ENCODE measurements around the gene ADD1. TPM values are rescaled to one million over a fixed set of nuclear protein-coding genes. Genes with fewer than 3 reads are reported as not detected.

The ADD1 gene
- total RNA-seq, 2 experiments from 2014 or later = 266 to 277 TPM

DNA sequence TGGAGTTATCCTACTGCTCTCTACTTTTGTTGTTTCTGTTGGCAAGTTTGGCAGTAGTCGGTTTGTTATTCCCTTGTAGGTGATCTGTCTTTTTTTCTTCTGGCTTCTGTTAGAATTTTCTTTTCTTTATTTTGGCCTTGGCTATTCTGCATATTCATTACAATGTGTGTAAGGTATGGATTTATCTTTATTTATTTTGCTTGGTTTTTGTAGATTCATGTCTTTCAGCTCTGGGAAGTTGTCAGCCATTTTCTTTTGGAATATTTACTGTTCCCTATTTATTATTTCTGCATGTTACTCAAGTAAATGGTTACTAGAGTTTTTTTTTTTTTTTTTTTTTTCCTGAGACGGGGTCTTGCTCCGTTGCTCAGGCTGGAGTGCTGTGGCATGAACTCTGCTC is 12.6 kb downstream of the ADD1 start:
- peaks cover 63% of the 10 kb centered on the region for H3K4me1 Mint-ChIP-seq
- ChIA-PET POLR2A (no interaction called here), CTCF (no interaction called here)
- no peak overlapping the region for H3K4me3 Mint-ChIP-seq
- no peaks in the 10 kb centered on the region for H3K9me3 Mint-ChIP-seq
- H3K27me3 Mint-ChIP-seq = no peaks in the 10 kb centered on the region
- H3K27ac Mint-ChIP-seq = no peak overlapping the region
- DNase-seq = no peak
- peaks cover 57% of the 10 kb centered on the region for H3K36me3 Mint-ChIP-seq (ENCODE audit: low read depth)

DNA sequence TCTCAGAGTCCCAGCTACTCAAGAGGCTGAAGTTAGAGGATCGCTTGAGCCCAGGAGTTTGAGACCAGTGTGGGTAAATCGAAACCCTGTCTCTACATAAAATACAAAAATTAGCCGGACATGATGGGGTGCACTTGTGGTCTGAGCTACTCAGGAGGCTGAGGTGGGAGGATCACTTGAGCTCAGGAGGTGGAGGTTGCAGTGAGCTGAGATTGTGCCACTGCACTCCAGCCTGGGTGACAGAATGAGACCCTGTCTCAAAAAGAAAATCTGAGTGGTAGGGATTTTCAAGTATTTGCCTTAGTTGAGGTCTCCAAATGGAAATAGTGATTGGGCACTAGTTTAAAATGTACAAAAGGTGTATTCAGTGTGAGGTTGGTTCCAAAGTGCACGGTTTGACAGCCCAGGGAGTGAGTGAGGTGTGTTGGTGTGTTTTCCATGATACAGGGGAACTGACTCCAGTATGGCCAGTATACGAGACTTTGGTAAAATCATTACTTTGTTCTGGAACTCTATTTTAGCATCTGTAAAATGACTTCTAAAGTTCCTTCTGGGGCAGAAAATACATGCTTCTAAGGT is 13.8 kb downstream of the ADD1 start:
- Mint-ChIP-seq H3K27ac (no peak overlapping the region), H3K9me3 (no peaks in the 10 kb centered on the region), H3K4me3 (no peak overlapping the region), H3K27me3 (no peaks in the 10 kb centered on the region), H3K4me1 (peaks cover 62% of the 10 kb centered on the region), H3K36me3 (ENCODE audit: low read depth) (peaks cover 60% of the 10 kb centered on the region)
- no peak for DNase-seq
- CTCF ChIA-PET = no interaction called here
- POLR2A ChIA-PET = no interaction called here

DNA sequence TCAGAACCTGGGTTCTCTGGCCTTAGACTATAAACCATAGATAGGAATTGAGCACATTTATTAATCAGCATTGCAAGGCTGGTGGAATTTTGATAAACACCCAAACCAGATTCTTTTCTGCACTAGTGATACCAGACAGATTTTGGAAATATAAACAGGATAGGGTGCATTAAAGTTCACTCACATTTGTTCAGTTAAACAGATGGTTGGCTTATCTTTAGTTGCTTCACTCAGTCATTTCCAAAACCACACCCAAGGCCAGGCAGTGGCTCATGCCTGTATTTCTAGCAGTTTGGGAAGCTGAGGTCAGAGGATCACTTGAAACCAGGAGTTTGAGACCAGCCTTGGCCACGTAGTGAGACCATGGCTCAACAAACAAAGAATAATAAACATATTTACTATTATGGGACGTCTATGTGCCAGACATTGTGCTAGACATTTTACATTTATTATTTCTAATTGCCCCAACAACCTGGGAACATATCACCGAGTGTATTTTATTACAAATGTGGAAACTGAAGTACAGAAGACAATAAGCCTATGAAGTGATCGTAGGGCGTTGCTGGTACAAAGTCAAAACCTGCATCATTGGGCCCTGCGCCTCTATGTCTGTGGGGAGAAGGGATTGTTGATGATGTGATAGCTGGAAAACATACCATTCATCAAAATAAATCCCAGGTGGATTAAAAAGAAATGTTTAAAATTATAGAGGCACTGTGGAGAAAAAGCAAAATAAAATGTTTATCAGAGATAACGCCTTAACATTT is 15.0 kb downstream of the ADD1 start:
- POLR2A ChIA-PET = no interaction called here
- no peaks in the 10 kb centered on the region for H3K27me3 Mint-ChIP-seq
- no peak overlapping the region for H3K27ac Mint-ChIP-seq
- no peaks in the 10 kb centered on the region for H3K9me3 Mint-ChIP-seq
- no peak for DNase-seq
- H3K4me3 Mint-ChIP-seq = no peak overlapping the region
- peaks cover 60% of the 10 kb centered on the region for H3K36me3 Mint-ChIP-seq (ENCODE audit: low read depth)
- H3K4me1 Mint-ChIP-seq = peaks cover 59% of the 10 kb centered on the region
- CTCF ChIA-PET = no interaction called here

DNA sequence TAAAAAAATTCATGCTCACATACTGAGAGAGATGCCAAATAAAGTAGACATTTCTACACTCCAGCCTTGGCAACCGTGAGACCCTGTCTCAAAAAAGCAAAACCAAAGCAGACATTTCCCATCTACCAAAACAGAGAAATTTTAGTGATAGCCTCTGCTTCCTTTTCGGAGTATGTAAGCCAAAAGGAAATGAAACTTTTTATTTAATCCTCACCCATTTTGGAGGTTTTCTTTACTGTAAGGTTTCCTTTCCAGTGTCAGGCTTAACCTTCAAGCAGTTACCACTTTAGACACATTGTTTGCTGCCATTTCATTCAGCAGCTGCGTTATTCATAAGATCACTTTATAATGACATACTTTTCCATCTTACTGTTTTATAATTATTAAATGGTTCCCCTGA is 15.9 kb downstream of the ADD1 start:
- no peak for DNase-seq
- ChIA-PET CTCF (interaction anchor here (0.6 kb wide), 1 partner anchor 307 kb away, joined by 6 read pairs; no protein-coding TSS in a partner anchor), POLR2A (interaction anchor here (1.5 kb wide), 1 partner anchor 21 kb away, joined by 4 read pairs; no protein-coding TSS in a partner anchor)
- peak overlapping the region; percentile 23 for H3K27ac Mint-ChIP-seq
- H3K4me1 Mint-ChIP-seq = peaks cover 59% of the 10 kb centered on the region
- no peaks in the 10 kb centered on the region for H3K27me3 Mint-ChIP-seq
- no peaks in the 10 kb centered on the region for H3K9me3 Mint-ChIP-seq
- H3K4me3 Mint-ChIP-seq = no peak overlapping the region
- peaks cover 51% of the 10 kb centered on the region for H3K36me3 Mint-ChIP-seq (ENCODE audit: low read depth)

DNA sequence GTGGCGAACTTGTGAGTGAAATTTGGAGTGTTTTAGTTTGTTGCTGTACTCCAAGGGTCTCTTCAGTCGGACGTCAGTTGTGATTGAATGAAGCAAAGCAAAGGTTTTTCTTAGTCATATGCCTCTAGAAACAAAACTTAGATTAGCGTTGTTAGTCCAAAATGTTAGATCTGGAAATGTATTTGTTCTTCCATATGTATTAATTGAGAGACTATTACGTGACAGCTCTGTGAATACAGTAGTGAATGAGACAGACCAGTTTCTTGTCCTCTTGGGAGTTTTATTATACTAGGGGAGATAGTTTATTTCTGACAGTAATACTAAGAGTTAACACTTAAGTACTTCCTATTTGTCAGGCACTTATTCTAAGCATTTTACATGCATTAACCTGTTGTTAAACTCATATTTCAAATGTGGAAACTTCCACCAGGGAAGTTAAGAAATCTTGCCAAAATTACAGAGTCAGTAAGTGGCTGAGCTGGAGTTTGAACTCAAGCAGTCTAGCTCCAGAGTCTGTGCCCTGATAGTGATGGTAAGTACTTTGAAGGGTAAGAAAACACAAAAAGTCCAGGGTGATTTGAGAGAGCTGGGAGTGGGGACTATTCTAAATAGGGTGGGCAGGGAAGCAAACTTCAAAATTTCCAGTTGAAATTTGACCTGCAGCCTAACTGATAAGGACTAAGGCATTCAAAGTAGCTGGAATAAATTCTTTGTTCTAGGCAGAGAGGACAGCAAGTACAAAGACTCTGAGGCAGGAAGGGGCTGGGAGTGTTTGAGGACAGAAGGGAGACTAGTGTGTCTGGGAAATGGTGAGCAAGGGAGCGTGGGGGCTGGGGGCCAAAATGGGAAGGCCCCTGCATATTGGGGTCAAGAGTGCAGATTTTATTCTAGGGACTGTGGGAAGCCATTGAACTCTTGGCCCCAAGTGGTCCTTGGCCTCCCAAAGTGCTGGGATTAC is 17.0 kb downstream of the ADD1 start:
- no peak overlapping the region for H3K4me3 Mint-ChIP-seq
- CTCF ChIA-PET = no interaction called here
- peaks cover 62% of the 10 kb centered on the region for H3K4me1 Mint-ChIP-seq
- H3K27ac Mint-ChIP-seq = no peak overlapping the region
- H3K27me3 Mint-ChIP-seq = no peaks in the 10 kb centered on the region
- DNase-seq = no peak
- peaks cover 44% of the 10 kb centered on the region for H3K36me3 Mint-ChIP-seq (ENCODE audit: low read depth)
- H3K9me3 Mint-ChIP-seq = no peaks in the 10 kb centered on the region
- POLR2A ChIA-PET = interaction anchor here (1.3 to 1.9 kb wide), 4 partner anchors 17 to 48 kb away, joined by 3 to 5 read pairs (median 4); no protein-coding TSS in a partner anchor

DNA sequence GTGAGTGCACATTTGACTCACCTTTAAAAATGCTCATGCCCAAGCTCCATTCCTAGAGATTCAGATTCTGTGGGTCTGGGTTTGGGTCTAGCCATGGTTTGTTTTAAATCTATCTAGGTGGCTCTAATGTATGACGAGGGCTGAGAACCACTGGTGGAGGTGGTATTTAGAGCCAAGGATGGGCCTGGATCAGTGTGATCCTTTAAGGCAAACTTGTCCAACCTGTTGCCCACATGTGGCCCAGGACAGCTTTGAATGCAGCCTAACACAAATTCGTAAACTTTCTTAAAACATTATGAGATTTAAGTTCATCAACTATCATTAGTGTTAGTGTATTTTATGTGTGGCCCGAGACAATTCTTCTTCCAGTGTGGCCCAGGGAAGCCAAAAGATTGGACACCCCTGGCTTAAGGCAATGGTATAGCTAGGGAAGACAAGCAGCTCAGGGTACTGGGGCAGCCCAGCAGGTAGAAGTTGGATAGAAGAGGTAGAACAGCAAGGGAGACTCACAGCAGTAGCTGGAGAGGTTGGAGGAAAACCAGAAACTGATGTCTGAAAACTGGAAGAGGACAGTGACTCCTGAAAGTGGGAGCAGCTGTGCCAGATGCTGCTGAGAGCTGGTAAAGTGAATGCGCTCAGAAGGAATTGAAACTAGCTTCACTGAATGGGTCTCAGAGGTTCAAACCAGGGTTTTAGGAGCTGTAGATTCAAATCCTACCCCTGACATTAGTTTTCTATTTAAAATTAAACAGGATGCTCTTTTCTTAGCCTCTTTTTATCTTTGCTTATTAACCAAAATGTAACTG is 18.2 kb downstream of the ADD1 start:
- Mint-ChIP-seq H3K27ac (no peak overlapping the region), H3K4me3 (no peak overlapping the region), H3K9me3 (no peaks in the 10 kb centered on the region), H3K27me3 (no peaks in the 10 kb centered on the region), H3K36me3 (ENCODE audit: low read depth) (peaks cover 39% of the 10 kb centered on the region), H3K4me1 (peaks cover 62% of the 10 kb centered on the region)
- ChIA-PET CTCF (no interaction called here), POLR2A (interaction anchor here (1.0 to 1.9 kb wide), 5 partner anchors 16 to 74 kb away, joined by 3 to 5 read pairs (median 3); no protein-coding TSS in a partner anchor)
- no peak for DNase-seq

DNA sequence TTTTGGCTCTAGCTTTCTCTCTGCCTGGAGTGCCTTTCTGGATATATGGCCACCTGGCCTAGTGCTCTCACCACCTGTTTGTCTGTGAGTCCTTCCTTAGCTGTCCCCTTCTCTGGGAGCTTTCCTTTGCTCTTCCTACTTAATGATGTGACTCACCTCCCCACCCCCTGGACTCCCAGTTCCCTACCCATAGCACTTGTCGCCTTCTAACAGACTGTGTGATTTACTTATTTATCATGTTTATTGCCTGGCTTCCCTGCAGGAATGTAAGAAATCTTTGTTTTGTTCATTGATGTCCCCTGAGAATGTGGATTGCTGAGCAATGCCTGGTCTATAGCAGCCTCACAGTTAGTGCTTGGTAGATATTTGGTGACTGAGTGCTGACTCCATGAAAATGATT is 18.9 kb downstream of the ADD1 start:
- no peak overlapping the region for H3K4me3 Mint-ChIP-seq
- no peaks in the 10 kb centered on the region for H3K27me3 Mint-ChIP-seq
- H3K36me3 Mint-ChIP-seq (ENCODE audit: low read depth) = peaks cover 36% of the 10 kb centered on the region
- CTCF ChIA-PET = no interaction called here
- H3K27ac Mint-ChIP-seq = no peak overlapping the region
- no peak for DNase-seq
- no peaks in the 10 kb centered on the region for H3K9me3 Mint-ChIP-seq
- peaks cover 64% of the 10 kb centered on the region for H3K4me1 Mint-ChIP-seq
- POLR2A ChIA-PET = interaction anchor here (1.0 to 1.3 kb wide), 2 partner anchors 41 to 74 kb away, joined by 3 to 4 read pairs; no protein-coding TSS in a partner anchor

DNA sequence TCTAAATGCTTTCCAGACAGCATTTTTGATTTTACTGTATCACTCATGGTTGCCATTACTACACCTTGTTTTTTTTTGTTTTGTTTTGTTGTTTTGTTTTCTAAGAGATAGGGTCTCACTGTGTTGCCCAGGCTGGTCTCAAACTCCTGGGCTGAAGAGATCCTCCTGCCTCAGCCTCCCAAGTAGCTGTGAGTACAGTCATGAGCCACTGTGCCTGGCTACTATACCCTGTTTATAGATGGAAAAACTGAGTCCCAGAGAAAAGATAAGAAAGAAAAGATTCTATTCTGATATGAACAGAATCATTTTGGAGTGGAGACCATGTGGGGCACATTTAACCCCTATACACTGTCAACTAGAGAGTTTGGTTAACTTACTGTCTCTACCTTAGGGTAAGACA is 20.0 kb downstream of the ADD1 start:
- Mint-ChIP-seq H3K36me3 (ENCODE audit: low read depth) (peaks cover 28% of the 10 kb centered on the region), H3K4me1 (peaks cover 57% of the 10 kb centered on the region), H3K9me3 (no peaks in the 10 kb centered on the region), H3K27me3 (no peaks in the 10 kb centered on the region), H3K4me3 (no peak overlapping the region), H3K27ac (no peak overlapping the region)
- DNase-seq = no peak
- ChIA-PET CTCF (no interaction called here), POLR2A (no interaction called here)

DNA sequence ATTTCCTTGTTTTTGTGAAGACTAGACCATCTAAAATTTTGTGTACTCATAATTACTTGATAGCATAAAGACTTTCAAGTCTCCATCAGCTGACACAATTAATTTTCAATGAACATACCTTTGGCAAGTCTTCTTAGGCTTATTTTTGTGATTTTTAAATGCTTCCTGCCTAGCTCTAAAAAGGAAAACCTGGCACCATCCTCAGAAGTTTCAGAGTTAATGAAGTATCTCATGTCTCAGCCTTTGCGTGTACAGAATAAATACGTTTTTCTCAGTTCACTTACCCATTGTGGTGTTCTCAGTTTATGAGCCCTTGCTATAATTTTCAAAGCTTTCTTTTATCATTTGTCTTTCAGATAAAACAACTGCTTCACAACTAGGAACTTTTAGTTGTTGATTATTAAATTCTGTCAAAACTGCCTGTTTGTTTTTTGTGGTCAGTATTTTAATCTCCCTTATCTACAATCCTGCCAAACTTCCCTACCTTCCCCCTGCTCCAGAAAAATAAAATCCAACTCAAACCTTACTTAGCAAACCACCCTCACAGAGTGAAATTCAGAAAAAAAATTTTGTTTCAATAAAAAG is 21.6 kb downstream of the ADD1 start:
- no peak overlapping the region for H3K27ac Mint-ChIP-seq
- no peaks in the 10 kb centered on the region for H3K27me3 Mint-ChIP-seq
- ChIA-PET POLR2A (no interaction called here), CTCF (interaction anchor here (0.8 kb wide), 1 partner anchor 51 kb away, joined by 3 read pairs; no protein-coding TSS in a partner anchor)
- peaks cover 42% of the 10 kb centered on the region for H3K4me1 Mint-ChIP-seq
- H3K36me3 Mint-ChIP-seq (ENCODE audit: low read depth) = peaks cover 22% of the 10 kb centered on the region
- no peak for DNase-seq
- H3K4me3 Mint-ChIP-seq = no peak overlapping the region
- H3K9me3 Mint-ChIP-seq = no peaks in the 10 kb centered on the region

DNA sequence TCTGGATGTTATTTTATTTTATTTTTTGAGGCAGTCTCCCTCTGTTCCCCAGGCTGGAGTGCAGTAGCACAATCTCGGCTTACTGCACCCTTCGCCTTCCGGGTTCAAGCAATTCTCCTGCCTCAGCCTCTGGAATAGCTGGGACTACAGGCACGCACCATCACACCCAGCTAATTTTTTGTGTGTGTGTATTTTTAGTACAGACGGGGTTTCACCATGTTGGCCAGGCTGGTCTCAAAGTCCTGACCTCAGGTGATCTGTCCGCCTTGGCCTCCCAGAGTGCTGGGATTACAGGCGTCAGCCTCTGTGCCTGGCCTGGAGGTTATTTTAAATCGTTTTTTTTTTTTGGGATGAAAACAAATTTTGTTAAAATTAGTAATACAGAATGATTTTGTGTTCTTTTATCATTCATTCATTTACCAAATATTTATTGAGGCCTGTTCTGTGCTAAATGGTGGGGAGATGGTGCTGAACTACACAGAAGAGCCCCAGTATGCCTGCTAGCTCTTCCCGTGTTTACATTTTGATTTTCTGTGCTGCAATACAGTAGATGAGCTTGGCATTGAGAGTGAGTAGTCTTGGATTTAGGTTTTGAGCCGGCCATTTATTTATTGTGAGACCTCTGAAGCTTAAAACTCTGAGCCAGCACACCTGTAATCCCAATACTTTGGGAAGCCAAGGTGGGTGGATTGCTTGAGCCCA is 22.7 kb downstream of the ADD1 start:
- POLR2A ChIA-PET = interaction anchor here (2.4 kb wide), 1 partner anchor 29 kb away, joined by 7 read pairs; no protein-coding TSS in a partner anchor

DNA sequence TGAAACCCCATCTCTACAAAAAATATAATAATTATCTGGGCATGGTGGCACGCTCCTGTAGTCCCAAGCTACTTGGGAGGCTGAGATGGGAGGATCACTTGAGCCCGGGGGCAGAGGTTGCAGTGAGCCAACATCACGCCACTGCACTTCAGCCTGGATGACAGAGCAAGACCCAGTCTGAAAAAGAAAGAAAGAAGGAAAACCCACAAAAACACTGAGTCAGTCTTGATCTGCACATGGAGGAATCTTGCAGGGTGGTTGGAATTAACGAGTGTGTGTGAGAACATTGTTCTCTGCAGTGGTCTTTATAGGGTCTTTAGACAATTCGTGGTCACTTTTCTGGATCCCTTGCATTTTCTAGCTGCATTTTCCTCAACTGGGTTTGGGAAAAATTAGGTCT is 23.2 kb downstream of the ADD1 start:
- CTCF ChIA-PET = no interaction called here
- no peak overlapping the region for H3K27ac Mint-ChIP-seq
- peaks cover 39% of the 10 kb centered on the region for H3K4me1 Mint-ChIP-seq
- POLR2A ChIA-PET = interaction anchor here (1.3 to 2.4 kb wide), 2 partner anchors 16 to 29 kb away, joined by 3 to 7 read pairs; no protein-coding TSS in a partner anchor
- no peaks in the 10 kb centered on the region for H3K9me3 Mint-ChIP-seq
- DNase-seq = no peak
- H3K27me3 Mint-ChIP-seq = no peaks in the 10 kb centered on the region
- no peak overlapping the region for H3K4me3 Mint-ChIP-seq
- peaks cover 18% of the 10 kb centered on the region for H3K36me3 Mint-ChIP-seq (ENCODE audit: low read depth)

More for the DNA sequence above, 22.7 kb downstream of the ADD1 start:
- Mint-ChIP-seq H3K36me3 (ENCODE audit: low read depth) (peaks cover 20% of the 10 kb centered on the region), H3K9me3 (no peaks in the 10 kb centered on the region), H3K4me3 (no peak overlapping the region), H3K27ac (no peak overlapping the region), H3K27me3 (no peaks in the 10 kb centered on the region), H3K4me1 (peaks cover 39% of the 10 kb centered on the region)
- CTCF ChIA-PET = no interaction called here
- no peak for DNase-seq

All from activated CD4-positive, alpha-beta memory T cell treated with anti-CD3 and anti-CD28 coated beads, Interleukin-2, amount 10 ng/mL, durations not matched to agents 7 days and 5 days (primary cell).